Stimulated activated CD8-positive, alpha-beta memory T cell treated with anti-CD3 and anti-CD28 coated beads, Interleukin-15, amount 100 ng/mL, for 48 hours (primary cell): ENCODE measurements around the gene USP32.
"Not testable (repeated sequence)": the region's sequence is repeated elsewhere in the genome, so short reads cannot be mapped to it uniquely, and the experiment has no call there.

Source experiments
- DNase-seq, 2 donors: peaks; one replicate each; pipeline ENCODE4 v3.0.0-alpha.2; 2020; ENCODE audit warnings: low read depth in 2 of 2

USP32 gene

GRCh38 chr17:60176763-60177162 lies 215.2 kb downstream of the USP32 start:
- DNase-seq, result not testable (repeated sequence)

- not testable (repeated sequence) for DNase-seq
Observed at GRCh38 chr17:60174767-60175166, 217.2 kb downstream of the USP32 start.

GRCh38 chr17:60174035-60174434 lies 217.9 kb downstream of the USP32 start:
- DNase-seq, result no peak

GRCh38 chr17:60173304-60173819 lies 218.6 kb downstream of the USP32 start:
- no peak for DNase-seq

GRCh38 chr17:60171753-60172079 lies 220.2 kb downstream of the USP32 start:
- DNase-seq, result no peak

GRCh38 chr17:60170835-60171752 lies 220.8 kb downstream of the USP32 start:
- no peak for DNase-seq

- DNase-seq, result no peak
Observed at GRCh38 chr17:60169921-60170817, 221.8 kb downstream of the USP32 start.

- DNase-seq, result no peak
Observed at GRCh38 chr17:60168654-60169053, 223.3 kb downstream of the USP32 start.

- DNase-seq, result no peak
Observed at GRCh38 chr17:60167065-60167741, 224.7 kb downstream of the USP32 start.

GRCh38 chr17:60165971-60166370 lies 226.0 kb downstream of the USP32 start:
- DNase-seq, result no peak

GRCh38 chr17:60165223-60165622 lies 226.7 kb downstream of the USP32 start:
- no peak for DNase-seq

- no peak for DNase-seq
Observed at GRCh38 chr17:60164697-60165096, 227.2 kb downstream of the USP32 start.

GRCh38 chr17:60164164-60164563 lies 227.8 kb downstream of the USP32 start:
- DNase-seq, result no peak

- DNase-seq, result no peak
Observed at GRCh38 chr17:60163108-60163784, 228.7 kb downstream of the USP32 start.

- DNase-seq, result no peak
Observed at GRCh38 chr17:60161598-60162330, 230.2 kb downstream of the USP32 start.

- DNase-seq, result no peak
Observed at GRCh38 chr17:60160829-60161501, 231.0 kb downstream of the USP32 start.

GRCh38 chr17:60159479-60159866 lies 232.5 kb downstream of the USP32 start:
- no peak for DNase-seq

GRCh38 chr17:60158751-60159478 lies 233.0 kb downstream of the USP32 start:
- DNase-seq, result no peak

- no peak for DNase-seq
Observed at GRCh38 chr17:60157487-60158040, 234.4 kb downstream of the USP32 start.
